Forelimb muscle (tissue), 1 donor: Measurements from ENCODE around the gene ARRDC2. TPM values are rescaled to one million over a fixed set of nuclear protein-coding genes. Genes with fewer than 3 reads are reported as not detected.
"Not testable (repeated sequence)": the region's sequence is repeated elsewhere in the genome, so short reads cannot be mapped to it uniquely, and the experiment has no call there.

Experiments used
- DNase-seq: peaks from one replicate; pipeline ENCODE4 v3.0.0-alpha.2; 2013; ENCODE audit warnings: low read depth
- polyA plus RNA-seq: library from polyadenylated mRNA; unstranded; fragments of 120-200 nt; gene quantifications from one replicate; pipeline ENCODE4 v1.2.1, GENCODE V29; 2013; ENCODE audit not compliant: insufficient read length

Gene ARRDC2
- polyA plus RNA-seq, 1 donor: 4.8 TPM

DNA sequence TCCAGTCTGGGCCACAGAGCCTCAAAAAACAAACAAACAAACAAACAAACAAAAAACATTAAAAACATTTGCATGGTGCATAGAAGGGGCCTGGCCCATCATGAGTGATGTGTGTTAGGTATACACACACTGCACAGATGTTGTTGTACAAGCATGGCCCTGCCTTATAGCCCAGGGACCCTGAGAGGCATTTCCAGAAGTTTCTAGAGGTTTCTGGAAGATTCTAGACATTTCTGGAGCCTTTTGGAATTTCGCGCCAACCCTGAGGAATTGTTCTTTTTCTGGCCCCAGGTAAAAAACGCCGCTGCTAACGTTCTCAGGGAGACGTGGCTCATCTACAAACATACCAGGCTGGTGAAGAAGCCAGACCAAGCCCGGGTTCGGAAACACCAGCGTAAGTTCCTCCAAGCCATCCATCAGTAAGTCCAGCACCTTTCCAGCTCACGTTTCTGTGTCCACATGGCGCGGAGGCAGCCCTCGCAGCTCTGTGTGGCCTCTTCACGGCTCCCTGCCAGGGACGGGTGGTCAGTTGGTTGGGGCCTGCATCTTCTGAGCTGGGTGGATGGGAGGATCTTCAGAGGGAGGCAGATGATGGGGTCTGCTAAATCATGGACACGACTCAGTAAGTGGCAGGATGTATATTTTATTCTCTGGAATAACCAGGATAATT is 18.4 kb upstream of the ARRDC2 start:
- DNase-seq: no peak

DNA sequence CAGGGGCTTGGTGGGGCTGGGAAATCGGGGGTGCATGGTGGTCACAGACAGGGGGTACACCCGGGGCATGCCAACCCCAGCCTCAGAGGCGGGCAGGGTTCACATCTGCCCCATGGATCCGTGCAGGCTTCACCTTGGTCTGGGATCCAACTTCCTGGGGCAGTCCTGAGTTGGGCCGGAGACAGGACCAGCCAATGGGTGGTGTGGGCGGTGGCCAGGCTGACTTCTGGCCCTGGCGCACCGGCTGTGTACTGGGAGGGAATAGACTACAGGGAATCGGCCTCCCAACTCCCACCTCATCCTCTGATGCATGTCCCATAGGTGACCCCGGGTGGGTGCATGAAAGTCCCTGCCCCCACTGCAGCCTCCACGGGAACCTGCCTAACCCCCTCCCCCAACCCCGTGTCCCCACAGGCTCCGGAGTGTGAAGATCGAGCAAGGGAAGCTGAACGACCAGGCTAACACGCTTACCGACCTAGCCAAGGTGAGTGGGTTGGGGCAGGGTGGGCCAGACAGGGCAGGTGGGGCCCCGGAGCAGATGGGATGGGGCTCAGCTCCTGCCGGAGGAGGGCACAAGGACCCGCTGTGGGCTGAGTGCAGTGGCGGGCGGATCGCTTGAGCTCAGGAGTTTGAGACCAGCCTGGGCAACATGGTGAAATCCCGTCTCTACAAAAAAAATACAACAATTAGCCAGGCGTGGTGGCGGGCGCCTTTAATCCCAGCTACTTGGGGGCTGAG is 14.7 kb upstream of the ARRDC2 start:
- DNase-seq: no peak

DNA sequence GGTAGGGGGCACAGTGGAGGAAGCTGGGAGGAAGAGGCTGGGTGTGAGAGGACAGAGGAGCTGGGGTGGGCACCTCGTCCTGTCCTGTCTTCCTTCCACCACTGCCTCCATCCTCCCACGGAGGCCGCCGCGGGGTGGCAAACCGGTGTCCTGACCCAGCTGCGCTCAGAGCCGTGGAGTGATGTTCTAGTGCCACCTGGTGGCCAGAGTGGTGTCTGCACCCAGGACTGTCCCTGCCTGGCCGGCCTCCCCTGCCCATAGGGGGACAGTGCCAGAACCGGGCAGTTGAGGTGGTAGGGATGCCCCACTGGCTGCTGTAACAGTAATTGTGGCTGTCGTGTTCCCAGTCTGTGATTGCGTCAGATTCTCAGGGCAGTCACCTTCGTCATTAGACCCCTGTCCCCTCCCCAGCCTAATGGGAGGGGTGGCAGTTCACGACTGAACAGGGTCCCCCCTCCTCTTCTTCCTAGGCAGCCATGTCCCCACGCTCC is 11.1 kb upstream of the ARRDC2 start:
- DNase-seq: peak; percentile 48

DNA sequence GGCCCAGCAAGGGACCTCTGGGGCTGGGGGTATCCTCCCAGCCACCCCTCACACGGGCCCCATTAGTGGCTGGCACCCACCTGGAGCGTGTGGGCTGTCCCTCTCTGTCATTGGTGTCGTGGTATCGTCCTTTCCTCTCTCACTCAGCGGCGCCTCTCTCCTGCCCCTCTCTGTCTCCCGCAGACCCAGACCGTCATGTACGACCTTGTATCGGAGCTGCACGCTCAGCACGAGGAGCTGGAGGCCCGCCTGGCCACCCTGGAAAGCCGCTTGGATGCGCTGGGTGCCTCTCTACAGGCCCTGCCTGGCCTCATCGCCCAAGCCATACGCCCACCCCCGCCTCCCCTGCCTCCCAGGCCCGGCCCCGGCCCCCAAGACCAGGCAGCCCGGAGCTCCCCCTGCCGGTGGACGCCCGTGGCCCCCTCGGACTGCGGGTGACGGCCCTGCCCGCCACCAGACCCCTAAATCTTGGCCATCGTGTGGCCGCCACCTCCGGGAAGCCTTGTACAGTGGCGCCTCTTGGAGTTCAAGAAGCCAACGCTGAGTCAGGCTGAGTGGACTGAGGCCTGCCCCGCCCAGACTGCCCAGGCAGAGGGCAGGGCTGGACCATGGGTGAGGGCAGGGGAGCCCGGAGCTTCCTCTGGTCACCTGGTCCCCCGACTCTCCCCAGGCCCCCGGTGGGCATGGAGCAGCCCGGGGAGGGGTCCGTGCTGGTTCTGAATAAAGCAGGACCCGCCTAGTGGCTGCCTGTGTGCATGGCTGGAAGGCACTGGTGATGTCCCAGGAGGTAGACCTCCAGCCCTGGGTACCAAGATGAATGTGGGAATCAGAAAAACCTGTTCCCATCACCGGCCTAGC is 9.8 kb upstream of the ARRDC2 start:
- DNase-seq: no peak

DNA sequence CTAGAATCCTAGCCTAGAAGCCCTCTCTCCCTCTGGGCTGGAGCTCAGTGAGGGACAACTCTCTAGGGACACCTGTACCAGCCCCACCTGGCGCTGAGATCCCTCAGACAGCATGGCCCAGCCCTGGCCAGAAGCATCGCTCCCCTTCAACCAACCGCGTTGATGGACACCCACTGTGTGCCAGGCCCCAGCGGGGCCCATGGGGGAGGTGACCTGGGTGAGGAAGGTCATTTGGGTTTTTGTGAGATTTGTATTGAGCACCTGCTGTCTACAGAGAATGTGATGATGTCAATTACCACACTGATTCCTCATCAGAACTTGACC is 9.2 kb upstream of the ARRDC2 start:
- no peak for DNase-seq

DNA sequence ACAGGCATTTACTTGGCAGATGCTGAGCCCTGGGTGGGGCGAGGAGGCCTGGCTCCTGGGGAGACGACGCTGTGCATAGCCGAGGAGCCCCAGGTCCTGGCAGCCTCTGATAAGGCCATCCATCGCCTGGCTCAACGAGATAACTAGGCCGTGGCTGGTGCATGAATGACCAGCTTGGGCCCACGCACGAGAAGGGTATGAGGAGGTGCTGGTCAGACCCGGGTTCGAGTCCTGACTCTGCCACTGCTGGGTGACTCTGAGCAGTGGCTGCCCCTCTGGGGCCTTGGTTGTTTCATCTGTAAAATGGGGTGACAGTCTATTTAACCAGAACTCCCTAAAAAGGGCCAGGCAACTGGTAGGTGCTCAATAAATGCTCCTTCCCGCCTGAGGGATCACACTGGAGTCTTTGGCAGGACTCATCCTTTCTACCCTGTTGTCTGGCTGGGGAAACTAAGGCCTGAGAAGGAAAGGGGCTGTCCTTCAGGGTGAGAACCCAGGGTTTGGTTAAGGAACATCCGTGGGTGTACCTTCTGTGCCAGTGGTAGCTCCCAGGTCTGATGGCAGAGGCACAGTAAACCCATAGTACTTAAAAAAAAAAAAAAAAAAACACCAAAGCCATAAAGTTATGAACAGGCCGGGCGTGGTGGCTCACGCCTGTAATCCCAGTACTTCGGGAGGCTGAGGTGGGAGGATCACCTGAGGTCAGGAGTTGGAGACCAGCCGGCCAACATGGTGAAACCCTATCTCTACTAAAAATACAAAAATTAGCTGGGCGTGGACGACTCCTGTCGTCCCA is 8.1 kb upstream of the ARRDC2 start:
- no peak for DNase-seq

DNA sequence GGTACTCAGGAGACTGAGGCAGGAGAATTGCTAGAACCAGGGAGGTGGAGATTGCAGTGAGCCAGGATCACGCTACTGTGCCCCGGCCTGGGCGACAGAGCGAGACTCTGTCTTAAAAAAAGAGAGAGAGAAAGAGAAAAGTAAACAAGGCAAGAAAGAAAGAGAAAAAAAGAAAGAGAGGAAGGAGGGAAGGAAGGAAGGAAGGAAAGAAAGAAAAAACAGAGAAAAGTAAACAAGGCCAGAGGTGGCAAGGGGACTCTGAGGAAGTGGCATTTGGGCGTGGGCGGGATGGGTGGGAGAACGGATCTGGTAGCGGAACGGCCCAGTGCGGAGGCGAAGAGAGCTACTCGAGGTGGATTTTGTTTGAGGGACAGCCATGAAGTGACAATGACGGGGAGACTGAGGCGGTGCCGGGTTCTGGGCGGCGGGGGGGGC is 7.5 kb upstream of the ARRDC2 start:
- no peak for DNase-seq

DNA sequence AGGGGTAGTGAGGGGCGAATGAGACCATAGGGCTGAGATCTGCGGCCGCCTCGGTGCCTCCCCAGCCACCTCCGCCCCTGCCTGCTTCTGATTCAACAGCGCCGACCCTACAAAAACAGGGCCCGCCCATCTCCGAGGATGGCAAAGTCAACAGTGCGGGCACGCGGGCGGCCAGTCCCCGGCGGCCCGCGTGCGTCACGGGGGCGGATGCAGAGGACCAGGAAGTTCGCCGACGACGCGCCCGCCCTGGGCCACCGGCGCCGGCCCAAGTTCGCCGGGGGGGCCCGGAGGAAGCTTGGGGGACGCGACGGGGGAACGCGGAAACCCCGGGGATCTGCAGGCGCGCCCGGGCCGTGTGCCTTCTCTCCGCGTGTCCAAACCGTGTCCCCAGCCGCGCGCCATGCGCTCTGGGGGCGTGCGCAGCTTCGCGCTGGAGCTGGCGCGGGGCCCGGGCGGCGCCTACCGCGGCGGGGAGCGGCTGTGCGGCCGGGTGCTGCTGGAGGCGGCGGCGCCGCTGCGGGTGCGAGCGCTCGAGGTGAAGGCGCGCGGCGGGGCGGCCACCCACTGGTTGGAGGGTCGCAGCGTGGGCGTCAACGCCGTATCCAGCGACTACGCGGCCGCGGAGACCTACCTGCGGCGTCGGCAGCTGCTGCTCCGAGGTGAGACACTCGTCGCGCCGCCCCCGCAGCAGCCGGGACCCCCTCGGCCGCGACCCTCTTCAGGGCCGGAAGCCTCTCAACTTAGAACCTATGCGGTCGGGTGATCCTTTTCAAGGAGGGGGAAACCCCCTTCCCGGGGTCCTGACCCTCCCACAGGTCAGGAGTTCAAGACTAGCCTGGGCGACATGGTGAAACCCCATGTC is 6.8 kb upstream of the ARRDC2 start:
- no peak for DNase-seq

DNA sequence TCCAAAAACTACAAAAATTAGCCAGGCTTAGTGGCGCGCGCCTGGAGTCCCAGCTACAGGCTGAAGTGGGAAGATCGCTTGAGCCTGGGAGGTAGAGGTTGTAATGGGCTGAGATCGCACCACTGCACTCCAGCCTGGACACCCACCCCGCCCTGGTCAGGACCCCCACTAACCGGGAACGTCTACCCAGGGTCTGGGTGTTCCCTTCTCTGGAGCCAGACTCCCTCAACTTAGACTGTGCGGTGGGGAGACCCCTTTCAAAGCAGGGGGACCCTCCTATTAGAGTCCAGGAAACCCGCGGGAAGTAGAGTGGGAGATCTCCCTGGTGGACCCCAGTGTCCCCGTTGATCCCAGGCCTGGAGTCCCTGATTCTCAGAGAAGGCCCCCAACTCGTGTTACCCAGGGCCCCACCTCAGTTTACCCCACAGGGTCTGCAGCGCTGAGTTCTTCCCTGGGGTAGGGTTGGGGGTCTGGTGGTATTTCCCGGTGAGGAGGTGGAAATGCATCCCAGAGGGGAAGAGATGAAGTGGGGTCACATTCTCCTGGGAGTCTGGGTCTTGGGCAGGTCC is 6.1 kb upstream of the ARRDC2 start:
- DNase-seq: no peak

DNA sequence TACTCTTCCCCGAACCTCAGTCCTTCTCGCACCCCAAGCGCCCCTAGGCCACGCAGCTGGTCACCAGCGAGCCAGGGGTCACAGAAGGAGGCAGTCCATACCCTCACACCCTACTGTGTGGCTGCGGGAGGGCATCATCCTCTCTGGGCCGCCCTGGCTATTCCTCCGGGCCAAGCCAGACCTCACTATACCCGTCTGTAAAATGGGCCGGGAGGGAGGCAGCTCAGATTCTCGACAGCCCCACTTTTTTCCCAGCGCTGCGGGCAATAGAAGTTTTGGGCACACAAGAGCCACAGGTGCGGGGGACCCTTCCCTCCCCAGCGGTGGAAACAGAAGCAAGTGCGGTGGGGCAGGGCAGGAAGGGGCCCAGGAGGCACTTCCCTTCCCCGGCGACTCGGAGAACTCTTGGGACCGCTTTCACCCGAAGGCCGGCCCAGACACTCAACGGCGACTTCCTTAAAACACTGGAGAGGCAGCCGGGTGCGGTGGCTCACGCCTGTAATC is 5.6 kb upstream of the ARRDC2 start:
- no peak for DNase-seq

DNA sequence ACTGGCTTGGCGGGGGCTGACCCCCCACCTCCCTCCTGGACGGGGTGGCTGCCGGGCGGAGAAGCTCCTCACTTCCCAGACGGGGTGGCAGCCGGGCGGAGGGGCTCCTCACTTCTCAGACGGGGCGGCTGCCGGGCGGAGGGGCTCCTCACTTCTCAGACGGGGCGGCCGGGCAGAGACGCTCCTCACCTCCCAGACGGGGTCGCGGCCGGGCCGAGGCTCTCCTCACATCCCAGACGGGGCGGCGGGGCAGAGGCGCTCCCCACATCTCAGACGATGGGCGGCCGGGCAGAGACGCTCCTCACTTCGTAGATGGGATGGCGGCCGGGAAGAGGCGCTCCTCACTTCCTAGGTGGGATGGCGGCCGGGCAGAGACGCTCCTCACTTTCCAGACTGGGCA is 2.2 kb upstream of the ARRDC2 start:
- DNase-seq: not testable (repeated sequence)

DNA sequence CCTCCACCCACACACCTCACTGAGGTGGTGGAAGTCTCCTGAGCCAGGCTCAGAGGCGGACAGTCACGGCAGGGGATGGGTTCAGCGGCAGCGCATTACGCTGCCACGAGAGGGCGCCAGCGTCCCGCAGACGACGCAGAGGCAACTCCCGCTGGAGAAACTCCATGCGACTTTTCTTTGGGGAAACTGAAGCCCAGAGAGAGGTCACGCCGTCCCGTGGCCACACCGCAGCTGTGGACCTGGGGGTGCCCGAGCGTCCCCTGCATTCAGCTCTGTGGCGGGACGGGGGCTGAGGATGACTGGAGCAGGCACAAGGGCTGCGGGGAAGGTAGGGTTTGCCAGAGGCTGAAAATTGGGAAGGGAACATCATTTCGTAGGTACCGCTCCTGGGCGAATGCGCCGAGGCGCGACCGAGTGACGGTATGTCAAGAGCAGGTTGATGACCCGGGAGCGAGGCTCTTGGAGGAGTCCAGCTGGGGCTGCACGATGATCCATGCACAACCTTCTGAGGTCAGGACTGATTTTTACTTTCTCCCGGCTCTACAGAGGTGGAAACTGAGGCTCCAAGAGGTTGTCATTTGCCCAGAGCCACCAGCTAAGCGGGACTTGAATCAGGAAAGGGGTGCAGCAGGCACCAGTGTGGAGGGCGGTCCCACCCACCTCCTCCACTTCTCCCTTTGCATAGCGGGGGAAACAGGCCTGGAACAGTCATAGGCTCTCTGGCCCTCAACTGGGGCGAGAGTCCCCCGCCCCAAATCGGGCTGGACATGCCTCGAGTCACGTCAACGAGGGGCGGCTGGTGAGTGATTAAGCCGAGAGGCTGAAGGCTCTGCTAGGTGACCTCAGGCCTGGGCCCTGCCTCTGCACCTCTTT is 690 bp upstream of the ARRDC2 start:
- DNase-seq: peak; percentile 69

DNA sequence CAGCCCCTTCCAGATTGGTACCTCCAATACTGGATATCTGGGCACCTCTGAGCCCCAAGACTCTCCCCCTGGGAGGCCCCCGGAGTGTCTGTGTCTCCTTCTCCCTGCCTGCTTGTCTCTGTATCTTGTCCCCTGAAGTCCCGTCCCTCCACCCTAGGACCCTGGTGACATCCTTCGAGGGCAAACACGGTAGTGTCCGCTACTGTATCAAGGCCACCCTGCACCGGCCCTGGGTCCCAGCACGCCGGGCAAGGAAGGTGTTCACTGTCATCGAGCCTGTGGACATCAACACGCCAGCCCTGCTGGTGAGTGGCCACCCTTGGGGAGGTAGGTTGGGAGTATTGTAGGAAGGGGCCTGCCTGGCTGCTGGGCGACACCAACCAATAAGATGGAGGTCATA is 844 bp downstream of the ARRDC2 start:
- DNase-seq: no peak

DNA sequence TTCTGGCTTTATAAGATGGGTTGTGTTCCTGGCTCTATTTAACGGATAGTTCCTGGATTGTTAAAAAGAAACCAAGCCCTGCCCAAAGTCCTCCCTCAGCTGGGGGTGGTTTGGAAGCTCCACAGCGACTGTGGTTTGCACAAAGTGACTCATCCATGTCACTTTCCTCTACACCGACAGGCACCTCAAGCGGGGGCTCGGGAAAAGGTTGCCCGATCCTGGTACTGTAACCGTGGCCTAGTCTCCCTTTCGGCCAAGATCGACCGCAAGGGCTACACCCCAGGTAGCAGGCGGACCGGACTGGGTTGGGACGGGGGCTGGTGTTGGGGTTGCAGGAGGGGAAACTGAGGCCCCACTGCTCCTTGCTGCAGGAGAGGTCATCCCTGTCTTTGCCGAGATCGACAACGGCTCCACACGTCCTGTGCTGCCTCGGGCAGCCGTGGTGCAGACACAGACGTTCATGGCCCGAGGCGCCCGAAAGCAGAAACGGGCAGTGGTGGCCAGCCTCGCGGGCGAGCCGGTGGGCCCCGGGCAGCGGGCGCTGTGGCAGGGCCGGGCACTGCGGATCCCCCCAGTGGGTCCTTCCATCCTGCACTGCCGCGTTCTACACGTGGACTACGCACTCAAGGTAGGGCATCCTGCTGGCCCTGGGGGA is 1.6 kb downstream of the ARRDC2 start:
- DNase-seq: no peak

DNA sequence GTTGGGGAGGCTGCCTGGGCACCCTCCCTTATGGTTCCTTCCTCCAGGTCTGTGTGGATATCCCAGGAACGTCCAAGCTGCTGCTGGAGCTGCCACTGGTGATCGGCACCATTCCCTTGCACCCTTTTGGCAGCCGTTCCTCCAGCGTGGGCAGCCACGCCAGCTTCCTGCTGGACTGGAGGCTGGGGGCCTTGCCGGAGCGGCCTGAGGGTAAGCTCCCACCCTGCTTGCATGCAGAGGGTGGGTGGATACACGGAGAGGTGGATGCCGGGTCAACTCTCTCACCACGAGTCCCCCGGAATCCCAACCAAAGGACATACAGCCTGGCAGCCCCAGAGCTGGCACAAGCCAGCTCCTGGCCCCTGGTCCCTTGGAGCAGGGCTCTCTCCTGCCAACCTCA is 2.2 kb downstream of the ARRDC2 start:
- no peak for DNase-seq

DNA sequence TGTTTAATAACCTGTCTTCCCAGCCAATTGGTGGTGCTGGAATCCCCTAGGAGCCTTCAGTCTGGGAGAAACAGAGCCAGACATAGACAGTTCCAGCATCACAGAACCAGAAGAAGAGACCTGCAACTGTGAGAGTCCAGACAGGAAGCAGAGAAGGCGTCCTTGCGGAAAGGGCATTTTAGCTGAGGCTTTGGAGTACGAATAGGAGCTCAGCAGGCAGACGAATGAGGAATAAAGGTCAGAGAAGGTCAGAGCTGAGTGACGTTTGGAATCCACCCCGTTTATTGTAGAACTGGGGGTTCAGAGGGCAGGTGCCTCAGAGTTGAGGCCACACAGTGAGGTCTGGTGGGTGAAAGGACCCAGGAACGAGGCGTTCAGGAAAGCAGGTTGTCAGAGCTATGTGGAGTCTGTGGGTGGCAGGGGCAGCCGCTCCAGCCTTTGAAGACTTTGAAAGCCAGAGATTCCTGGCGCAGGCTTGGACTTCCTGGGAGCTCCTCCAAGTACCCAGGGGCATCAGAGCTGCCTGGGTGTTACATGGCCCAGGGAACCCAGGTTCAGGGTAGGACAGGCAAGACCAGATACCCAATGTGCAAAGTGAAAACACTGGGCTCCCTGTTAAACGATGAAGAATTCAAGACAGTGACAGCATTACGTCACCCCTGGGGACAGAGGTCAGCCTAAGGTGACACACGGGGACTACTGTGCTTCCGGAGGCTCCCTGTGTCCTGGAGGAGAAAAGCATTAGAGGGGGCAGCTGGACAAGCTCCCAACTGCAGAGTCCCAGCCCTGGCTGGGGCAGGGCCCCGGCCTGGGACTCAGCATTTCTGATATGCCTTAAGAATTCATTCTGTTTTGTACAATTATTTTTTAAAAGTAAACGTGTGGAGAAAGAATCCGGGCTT is 5.5 kb downstream of the ARRDC2 start:
- DNase-seq: no peak

DNA sequence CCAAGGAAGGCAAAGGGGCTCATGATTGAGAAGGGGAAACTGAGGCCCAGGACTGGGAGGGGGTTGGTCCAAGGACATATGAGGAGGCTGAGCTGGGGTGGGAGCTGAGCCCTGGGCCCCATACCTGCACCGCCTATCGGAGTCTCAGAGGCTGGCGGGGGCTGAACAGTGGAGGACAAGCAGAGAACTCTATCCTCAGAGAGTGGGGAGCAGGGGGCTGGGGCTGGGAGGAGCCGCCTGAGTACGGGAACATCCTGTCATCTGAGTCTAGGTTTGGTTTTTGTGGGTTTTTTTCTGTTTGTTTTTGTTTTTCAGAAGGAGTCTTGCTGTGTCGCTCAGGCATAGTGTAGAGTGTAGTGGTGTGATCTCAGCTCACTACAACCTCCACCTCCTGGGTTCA is 6.2 kb downstream of the ARRDC2 start:
- DNase-seq: no peak
